GM12872 (cell line): ENCODE measurements around the gene MARCOL.
A peak's percentile ranks its signal among the peaks of the same experiment; 100 is the strongest.

Experiments used
- CTCF ChIP-seq: IDR thresholded peaks from 3 replicates; pipeline ENCODE4 v1.5.1; 2011; ENCODE audit warnings: low read depth, mild to moderate bottlenecking, low read length, moderate library complexity; ENCODE audit not compliant: insufficient read depth

Gene MARCOL

GRCh38 chr5:148267962-148268361, 29.6 kb downstream of the MARCOL start:
- no peak for TF ChIP-seq CTCF

GRCh38 chr5:148268566-148268965, 30.2 kb downstream of the MARCOL start, which contains the start of gene SPINK13:
SPINK13 (plus strand) TSS chr5:148268794; CDS start chr5:148270073, 1,279 bp downstream.
- TF ChIP-seq CTCF, result no peak

- TF ChIP-seq CTCF, result 0 out of 3 replicates have a peak, but pooled peaks have one; percentile 32
Observed at GRCh38 chr5:148290271-148291195, 52.2 kb downstream of the MARCOL start.
